Measurements from ENCODE around the gene RNF111.

The RNF111 gene

DNA sequence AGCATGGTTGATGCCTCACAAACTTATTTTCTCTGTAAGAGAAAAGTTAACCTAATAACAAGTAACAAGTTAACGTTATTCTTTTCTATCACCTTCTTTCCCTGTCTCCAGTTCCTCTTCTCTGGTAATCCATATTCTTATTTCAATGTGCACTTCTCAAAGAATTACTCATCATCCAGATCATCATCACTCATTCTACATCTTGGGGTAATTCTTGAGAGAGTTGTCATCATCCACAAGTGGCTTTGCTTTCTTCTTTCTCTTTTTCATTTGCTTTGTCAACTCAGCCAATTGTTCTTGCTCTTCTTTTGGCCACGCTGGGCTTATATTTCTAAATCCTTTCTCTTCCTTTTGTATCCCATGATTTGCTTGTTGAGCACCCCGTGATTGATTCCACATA lies 20.8 kb upstream of the RNF111 start:
- no peak overlapping the region for H3K27ac ChIP-seq
- no peaks in the 10 kb centered on the region for H3K79me2 ChIP-seq (ENCODE audit: insufficient read depth, low read depth)
- H3K4me1 ChIP-seq (ENCODE audit: low read depth, poor library complexity, severe bottlenecking) = no peaks in the 10 kb centered on the region
- no peak overlapping the region for H2AFZ ChIP-seq (ENCODE audit: low read depth)
- H3K4me2 ChIP-seq = no peak overlapping the region
- H3K36me3 ChIP-seq (ENCODE audit: insufficient read depth) = no peaks in the 10 kb centered on the region
- H3K4me3 ChIP-seq (IDR thresholded peaks at IDR 0.05; ENCODE audit: insufficient read depth, low read depth, low read length) = no peak overlapping the region
- H3K27me3 ChIP-seq (ENCODE audit: insufficient read depth, low read depth) = no peaks in the 10 kb centered on the region
- H3K9ac ChIP-seq = no peak overlapping the region
- TF ChIP-seq, protein P1, sequence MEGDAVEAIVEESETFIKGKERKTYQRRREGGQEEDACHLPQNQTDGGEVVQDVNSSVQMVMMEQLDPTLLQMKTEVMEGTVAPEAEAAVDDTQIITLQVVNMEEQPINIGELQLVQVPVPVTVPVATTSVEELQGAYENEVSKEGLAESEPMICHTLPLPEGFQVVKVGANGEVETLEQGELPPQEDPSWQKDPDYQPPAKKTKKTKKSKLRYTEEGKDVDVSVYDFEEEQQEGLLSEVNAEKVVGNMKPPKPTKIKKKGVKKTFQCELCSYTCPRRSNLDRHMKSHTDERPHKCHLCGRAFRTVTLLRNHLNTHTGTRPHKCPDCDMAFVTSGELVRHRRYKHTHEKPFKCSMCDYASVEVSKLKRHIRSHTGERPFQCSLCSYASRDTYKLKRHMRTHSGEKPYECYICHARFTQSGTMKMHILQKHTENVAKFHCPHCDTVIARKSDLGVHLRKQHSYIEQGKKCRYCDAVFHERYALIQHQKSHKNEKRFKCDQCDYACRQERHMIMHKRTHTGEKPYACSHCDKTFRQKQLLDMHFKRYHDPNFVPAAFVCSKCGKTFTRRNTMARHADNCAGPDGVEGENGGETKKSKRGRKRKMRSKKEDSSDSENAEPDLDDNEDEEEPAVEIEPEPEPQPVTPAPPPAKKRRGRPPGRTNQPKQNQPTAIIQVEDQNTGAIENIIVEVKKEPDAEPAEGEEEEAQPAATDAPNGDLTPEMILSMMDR (conservative IDR thresholded peaks at IDR 0.05; ENCODE audit: low read depth, low read length) = no peak
- no peaks in the 10 kb centered on the region for H4K20me1 ChIP-seq (ENCODE audit: insufficient read depth)

DNA sequence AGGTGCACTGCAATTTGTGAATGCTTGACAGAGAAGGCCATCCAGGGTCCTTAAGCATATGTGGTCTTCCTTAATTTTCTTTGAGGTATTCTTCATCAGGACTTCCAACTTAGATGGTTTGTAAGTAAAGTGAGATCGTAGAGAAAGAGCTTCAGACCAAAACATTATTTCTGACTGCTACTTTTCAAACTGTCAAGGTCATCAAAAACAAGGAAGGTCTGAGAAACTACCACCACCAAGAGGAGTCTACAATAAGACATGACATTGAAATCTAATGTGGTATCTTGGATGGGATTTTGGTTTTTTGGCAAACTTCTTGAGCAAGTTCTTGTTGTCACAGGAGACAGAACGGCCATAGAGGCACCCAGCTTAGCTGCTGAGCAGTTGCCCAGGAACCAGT lies 20.0 kb upstream of the RNF111 start:
- H3K4me1 ChIP-seq (ENCODE audit: low read depth, poor library complexity, severe bottlenecking) = no peaks in the 10 kb centered on the region
- no peak overlapping the region for H3K4me2 ChIP-seq

DNA sequence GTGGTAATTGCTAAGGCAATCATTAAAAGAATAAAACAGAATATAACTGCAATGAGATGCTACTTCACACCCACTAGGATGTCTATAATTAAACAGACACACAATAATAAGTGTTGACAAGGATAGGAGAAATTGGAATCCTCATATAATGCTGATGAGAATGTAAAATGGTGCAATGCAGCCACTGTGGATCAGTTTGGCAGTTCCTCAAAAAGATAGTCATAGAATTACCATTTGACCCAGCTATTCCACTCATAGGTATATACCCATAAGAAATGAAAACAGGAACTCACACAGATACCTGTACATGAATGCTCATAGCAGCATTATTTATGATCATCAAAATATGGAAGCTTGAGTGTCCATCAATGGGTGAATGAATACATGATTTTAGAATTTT lies 9.6 kb upstream of the RNF111 start:
- H3K4me2 ChIP-seq = no peak overlapping the region
- no peak overlapping the region for H3K4me3 ChIP-seq (IDR thresholded peaks at IDR 0.05; ENCODE audit: insufficient read depth, low read depth, low read length)
- no peaks in the 10 kb centered on the region for H3K36me3 ChIP-seq (ENCODE audit: insufficient read depth)
- TF ChIP-seq, protein P1 (conservative IDR thresholded peaks at IDR 0.05; ENCODE audit: low read depth, low read length) = no peak
- H3K4me1 ChIP-seq (ENCODE audit: low read depth, poor library complexity, severe bottlenecking) = peaks cover 34% of the 10 kb centered on the region
- H2AFZ ChIP-seq (ENCODE audit: low read depth) = no peak overlapping the region
- H3K79me2 ChIP-seq (ENCODE audit: insufficient read depth, low read depth) = no peaks in the 10 kb centered on the region
- no peaks in the 10 kb centered on the region for H4K20me1 ChIP-seq (ENCODE audit: insufficient read depth)
- H3K27ac ChIP-seq = no peak overlapping the region
- no peak overlapping the region for H3K9ac ChIP-seq
- H3K27me3 ChIP-seq (ENCODE audit: insufficient read depth, low read depth) = no peaks in the 10 kb centered on the region

More for the DNA sequence above, 20.0 kb upstream of the RNF111 start:
- no peaks in the 10 kb centered on the region for H4K20me1 ChIP-seq (ENCODE audit: insufficient read depth)
- H3K27ac ChIP-seq = no peak overlapping the region
- no peaks in the 10 kb centered on the region for H3K36me3 ChIP-seq (ENCODE audit: insufficient read depth)
- no peak overlapping the region for H3K9ac ChIP-seq
- H2AFZ ChIP-seq (ENCODE audit: low read depth) = no peak overlapping the region
- H3K27me3 ChIP-seq (ENCODE audit: insufficient read depth, low read depth) = no peaks in the 10 kb centered on the region
- no peak overlapping the region for H3K4me3 ChIP-seq (IDR thresholded peaks at IDR 0.05; ENCODE audit: insufficient read depth, low read depth, low read length)
- TF ChIP-seq, protein P1 (conservative IDR thresholded peaks at IDR 0.05; ENCODE audit: low read depth, low read length) = no peak
- H3K79me2 ChIP-seq (ENCODE audit: insufficient read depth, low read depth) = no peaks in the 10 kb centered on the region

DNA sequence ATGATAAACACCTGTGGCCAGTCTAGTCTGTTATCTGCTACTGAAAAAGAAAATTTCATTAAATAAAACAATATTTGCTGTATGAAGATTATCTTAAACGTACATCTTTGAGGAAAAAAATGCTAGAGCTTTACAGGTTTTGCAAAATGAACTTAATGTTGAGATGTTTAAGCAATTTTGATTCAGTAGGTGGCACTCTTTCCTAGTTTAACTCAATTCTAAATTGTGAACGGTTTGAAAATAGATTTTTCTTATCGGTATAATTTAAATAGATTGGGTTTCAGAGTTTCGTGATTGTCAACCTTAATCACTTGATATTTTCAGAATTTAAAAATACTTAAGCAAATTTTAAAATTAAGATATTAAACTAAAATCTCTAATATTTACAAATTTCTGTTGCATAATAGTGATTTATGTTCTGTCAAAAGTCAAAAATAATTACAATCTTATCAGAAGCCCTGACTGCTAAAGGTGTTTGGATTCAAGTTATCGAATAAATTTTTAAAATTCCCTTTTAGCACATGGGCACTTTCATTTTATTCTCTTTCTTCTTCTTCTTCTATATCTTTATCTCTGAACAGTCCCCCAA lies 7.0 kb upstream of the RNF111 start:
- Histone ChIP-seq H3K4me1 (ENCODE audit: low read depth, poor library complexity, severe bottlenecking) (peaks cover 34% of the 10 kb centered on the region), H2AFZ (ENCODE audit: low read depth) (peak overlapping the region; percentile 81), H3K4me3 (IDR thresholded peaks at IDR 0.05; ENCODE audit: insufficient read depth, low read depth, low read length) (no peak overlapping the region), H3K79me2 (ENCODE audit: insufficient read depth, low read depth) (no peaks in the 10 kb centered on the region), H3K9ac (no peak overlapping the region), H3K36me3 (ENCODE audit: insufficient read depth) (no peaks in the 10 kb centered on the region), H3K27ac (peak overlapping the region; percentile 86; the same call in 1 of the 2 replicates), H3K4me2 (peak overlapping the region; percentile 47), H3K27me3 (ENCODE audit: insufficient read depth, low read depth) (no peaks in the 10 kb centered on the region), H4K20me1 (ENCODE audit: insufficient read depth) (no peaks in the 10 kb centered on the region)
- TF ChIP-seq, protein P1 (conservative IDR thresholded peaks at IDR 0.05; ENCODE audit: low read depth, low read length) = no peak; the same call in 1 of the 2 replicates

Measured in KMS-11 (cell line).